ENCODE measurements around the gene CDH23. TPM values are rescaled to one million over a fixed set of nuclear protein-coding genes. Genes with fewer than 3 reads are reported as not detected.

The CDH23 gene
- total and polyA plus RNA-seq, 2 experiments from 2014 or later: 0.30 to 1.5 TPM

DNA sequence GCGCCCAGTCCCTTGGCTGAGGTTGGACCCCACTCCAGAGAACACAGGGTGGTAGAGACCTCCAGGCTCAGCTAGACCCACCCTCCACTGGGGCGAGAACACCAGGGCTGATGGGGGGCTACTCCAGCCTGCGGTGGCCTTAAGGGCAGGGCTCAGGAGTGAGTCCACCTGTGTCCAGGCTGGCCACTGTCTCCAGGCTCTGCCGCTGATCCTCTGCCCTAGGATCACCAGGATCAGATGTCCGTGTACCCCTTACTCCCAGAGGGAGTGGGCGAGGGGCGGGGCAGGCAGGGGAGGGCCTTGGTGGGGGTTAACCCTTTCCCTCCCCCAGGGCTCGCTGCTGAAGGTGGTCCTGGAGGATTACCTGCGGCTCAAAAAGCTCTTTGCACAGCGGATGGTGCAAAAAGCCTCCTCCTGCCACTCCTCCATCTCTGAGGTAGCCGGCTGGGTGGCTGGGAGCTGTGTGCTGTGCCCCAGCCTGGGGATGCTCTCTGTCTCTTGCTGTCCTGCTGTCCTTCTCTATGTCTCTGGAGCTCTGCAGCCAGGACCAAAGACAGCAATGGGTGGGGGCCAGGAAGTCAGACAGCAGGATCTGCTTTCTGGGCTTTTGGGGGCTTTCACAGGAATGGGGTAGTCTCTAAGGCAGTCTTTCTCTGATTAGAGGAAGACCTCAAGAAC lies 416.3 kb downstream of the CDH23 start:
- Histone ChIP-seq H3K4me3 (no peak overlapping the region), H3K27me3 (no peaks in the 10 kb centered on the region), H3K79me2 (no peaks in the 10 kb centered on the region), H4K20me1 (ENCODE audit: insufficient read depth, poor library complexity, severe bottlenecking) (no peaks in the 10 kb centered on the region), H3K9me3 (ENCODE audit: low read depth) (no peaks in the 10 kb centered on the region), H3K27ac (no peak overlapping the region), H3K4me2 (no peak overlapping the region), H3K36me3 (replicated peaks; ENCODE audit: insufficient read depth, low read depth) (no peaks in the 10 kb centered on the region), H2AFZ (no peak overlapping the region), H3K9me2 (replicated peaks; ENCODE audit: insufficient read depth) (no peaks in the 10 kb centered on the region), H3K4me1 (ENCODE audit: insufficient read depth) (no peaks in the 10 kb centered on the region)
- no peak for DNase-seq (ENCODE audit: low spot score)
- WGBS (ENCODE audit: low lambda C conversion rate, missing lambda C conversion rate): 84% methylated on average over 8 of the region's 11 CpGs
- TF ChIP-seq CTCF (IDR thresholded peaks at IDR 0.05; ENCODE audit: poor library complexity) (no peak), EZH2phosphoT487 (IDR thresholded peaks at IDR 0.05; ENCODE audit: low read depth, severe bottlenecking, unreplicated experiment) (no peak), EZH2 (IDR thresholded peaks at IDR 0.05; ENCODE audit: borderline replicate concordance) (no peak)

DNA sequence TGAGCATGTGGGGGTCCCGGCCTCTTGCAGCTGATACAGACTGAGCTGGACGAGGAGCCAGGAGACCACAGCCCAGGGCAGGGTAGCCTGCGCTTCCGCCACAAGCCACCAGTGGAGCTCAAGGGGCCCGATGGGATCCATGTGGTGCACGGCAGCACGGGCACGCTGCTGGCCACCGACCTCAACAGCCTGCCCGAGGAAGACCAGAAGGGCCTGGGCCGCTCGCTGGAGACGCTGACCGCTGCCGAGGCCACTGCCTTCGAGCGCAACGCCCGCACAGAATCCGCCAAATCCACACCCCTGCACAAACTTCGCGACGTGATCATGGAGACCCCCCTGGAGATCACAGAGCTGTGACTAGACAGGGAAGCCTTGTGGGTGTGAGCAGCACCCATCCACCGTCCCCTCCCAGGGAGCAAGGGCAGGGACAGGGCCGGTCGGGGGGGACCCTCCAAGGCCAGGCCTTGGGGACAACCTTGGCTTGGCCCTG lies 418.2 kb downstream of the CDH23 start:
- no peaks in the 10 kb centered on the region for H3K4me1 ChIP-seq (ENCODE audit: insufficient read depth)
- no peak overlapping the region for H3K27ac ChIP-seq
- no peaks in the 10 kb centered on the region for H3K9me2 ChIP-seq (replicated peaks; ENCODE audit: insufficient read depth)
- H3K36me3 ChIP-seq (replicated peaks; ENCODE audit: insufficient read depth, low read depth): no peaks in the 10 kb centered on the region
- H3K27me3 ChIP-seq: no peaks in the 10 kb centered on the region
- no peak overlapping the region for H2AFZ ChIP-seq
- no peaks in the 10 kb centered on the region for H3K9me3 ChIP-seq (ENCODE audit: low read depth)
- 93% methylated on average over 26 of the region's 26 CpGs for WGBS (ENCODE audit: low lambda C conversion rate, missing lambda C conversion rate)
- H3K79me2 ChIP-seq: no peaks in the 10 kb centered on the region
- TF ChIP-seq EZH2phosphoT487 (IDR thresholded peaks at IDR 0.05; ENCODE audit: low read depth, severe bottlenecking, unreplicated experiment): no peak
- TF ChIP-seq EZH2 (IDR thresholded peaks at IDR 0.05; ENCODE audit: borderline replicate concordance): no peak
- no peak for TF ChIP-seq CTCF (IDR thresholded peaks at IDR 0.05; ENCODE audit: poor library complexity)
- H4K20me1 ChIP-seq (ENCODE audit: insufficient read depth, poor library complexity, severe bottlenecking): no peaks in the 10 kb centered on the region
- no peak overlapping the region for H3K4me3 ChIP-seq
- no peak for DNase-seq (ENCODE audit: low spot score)
- no peak overlapping the region for H3K4me2 ChIP-seq

GRCh38 chr10:71815515-71816130 lies 418.9 kb downstream of the CDH23 start:
- Histone ChIP-seq H3K4me2 (no peak overlapping the region), H3K79me2 (no peaks in the 10 kb centered on the region), H2AFZ (no peak overlapping the region), H3K9me2 (replicated peaks; ENCODE audit: insufficient read depth) (no peaks in the 10 kb centered on the region), H3K4me1 (ENCODE audit: insufficient read depth) (no peaks in the 10 kb centered on the region), H3K36me3 (replicated peaks; ENCODE audit: insufficient read depth, low read depth) (no peaks in the 10 kb centered on the region), H3K27me3 (no peaks in the 10 kb centered on the region), H4K20me1 (ENCODE audit: insufficient read depth, poor library complexity, severe bottlenecking) (no peaks in the 10 kb centered on the region), H3K9me3 (ENCODE audit: low read depth) (no peaks in the 10 kb centered on the region), H3K27ac (no peak overlapping the region), H3K4me3 (no peak overlapping the region)
- no peak for DNase-seq (ENCODE audit: low spot score)
- TF ChIP-seq EZH2phosphoT487 (IDR thresholded peaks at IDR 0.05; ENCODE audit: low read depth, severe bottlenecking, unreplicated experiment) (no peak), EZH2 (IDR thresholded peaks at IDR 0.05; ENCODE audit: borderline replicate concordance) (no peak), CTCF (IDR thresholded peaks at IDR 0.05; ENCODE audit: poor library complexity) (no peak)
- WGBS (ENCODE audit: low lambda C conversion rate, missing lambda C conversion rate): 91% methylated on average over 15 of the region's 15 CpGs
